ENCODE results near the gene DNAH17.

The DNAH17 gene

GRCh38 chr17:78499715-78500540 lies 77.3 kb downstream of the DNAH17 start:
- DNase-seq (ENCODE audit: low read depth in 4 of 4, low spot score in 1 of 4) = no peak

GRCh38 chr17:78498848-78499247 lies 78.3 kb downstream of the DNAH17 start:
- DNase-seq (ENCODE audit: low read depth in 4 of 4, low spot score in 1 of 4) = no peak

- DNase-seq (ENCODE audit: low read depth in 4 of 4, low spot score in 1 of 4) = peak in 3 of 4 experiments; percentile 18 to 30 (median 28)
Observed at GRCh38 chr17:78497115-78497540, 80.1 kb downstream of the DNAH17 start.

GRCh38 chr17:78496311-78496710 lies 80.9 kb downstream of the DNAH17 start:
- DNase-seq (ENCODE audit: low read depth in 4 of 4, low spot score in 1 of 4) = no peak

- DNase-seq (ENCODE audit: low read depth in 4 of 4, low spot score in 1 of 4) = no peak
Observed at GRCh38 chr17:78495634-78496033, 81.6 kb downstream of the DNAH17 start.

GRCh38 chr17:78494696-78495330 lies 82.4 kb downstream of the DNAH17 start:
- no peak for DNase-seq (ENCODE audit: low read depth in 4 of 4, low spot score in 1 of 4)

GRCh38 chr17:78493853-78494695 lies 83.1 kb downstream of the DNAH17 start:
- no peak for DNase-seq (ENCODE audit: low read depth in 4 of 4, low spot score in 1 of 4)

- DNase-seq (ENCODE audit: low read depth in 4 of 4, low spot score in 1 of 4) = no peak
Observed at GRCh38 chr17:78493450-78493849, 83.7 kb downstream of the DNAH17 start.

GRCh38 chr17:78492116-78492799 lies 84.9 kb downstream of the DNAH17 start:
- DNase-seq (ENCODE audit: low read depth in 4 of 4, low spot score in 1 of 4) = no peak

GRCh38 chr17:78491236-78492115 lies 85.7 kb downstream of the DNAH17 start:
- DNase-seq (ENCODE audit: low read depth in 4 of 4, low spot score in 1 of 4) = no peak

GRCh38 chr17:78490673-78491072 lies 86.5 kb downstream of the DNAH17 start:
- DNase-seq (ENCODE audit: low read depth in 4 of 4, low spot score in 1 of 4) = no peak

- no peak for DNase-seq (ENCODE audit: low read depth in 4 of 4, low spot score in 1 of 4)
Observed at GRCh38 chr17:78490156-78490555, 87.0 kb downstream of the DNAH17 start.

GRCh38 chr17:78488867-78489634 lies 88.1 kb downstream of the DNAH17 start:
- no peak for DNase-seq (ENCODE audit: low read depth in 4 of 4, low spot score in 1 of 4)

- DNase-seq (ENCODE audit: low read depth in 4 of 4, low spot score in 1 of 4) = no peak
Observed at GRCh38 chr17:78488156-78488555, 89.0 kb downstream of the DNAH17 start.

GRCh38 chr17:78486946-78487680 lies 90.1 kb downstream of the DNAH17 start:
- no peak for DNase-seq (ENCODE audit: low read depth in 4 of 4, low spot score in 1 of 4)

GRCh38 chr17:78486228-78486802 lies 90.9 kb downstream of the DNAH17 start:
- no peak for DNase-seq (ENCODE audit: low read depth in 4 of 4, low spot score in 1 of 4)

- DNase-seq (ENCODE audit: low read depth in 4 of 4, low spot score in 1 of 4) = no peak
Observed at GRCh38 chr17:78485290-78486168, 91.7 kb downstream of the DNAH17 start.
